Germinal center (tissue), 1 donor: ENCODE data around the gene COL9A3.

Experiments used
- DNase-seq: peaks from one replicate; pipeline ENCODE4 v3.0.0; 2012; ENCODE audit warnings: mixed read lengths, low spot score

Gene COL9A3

DNA sequence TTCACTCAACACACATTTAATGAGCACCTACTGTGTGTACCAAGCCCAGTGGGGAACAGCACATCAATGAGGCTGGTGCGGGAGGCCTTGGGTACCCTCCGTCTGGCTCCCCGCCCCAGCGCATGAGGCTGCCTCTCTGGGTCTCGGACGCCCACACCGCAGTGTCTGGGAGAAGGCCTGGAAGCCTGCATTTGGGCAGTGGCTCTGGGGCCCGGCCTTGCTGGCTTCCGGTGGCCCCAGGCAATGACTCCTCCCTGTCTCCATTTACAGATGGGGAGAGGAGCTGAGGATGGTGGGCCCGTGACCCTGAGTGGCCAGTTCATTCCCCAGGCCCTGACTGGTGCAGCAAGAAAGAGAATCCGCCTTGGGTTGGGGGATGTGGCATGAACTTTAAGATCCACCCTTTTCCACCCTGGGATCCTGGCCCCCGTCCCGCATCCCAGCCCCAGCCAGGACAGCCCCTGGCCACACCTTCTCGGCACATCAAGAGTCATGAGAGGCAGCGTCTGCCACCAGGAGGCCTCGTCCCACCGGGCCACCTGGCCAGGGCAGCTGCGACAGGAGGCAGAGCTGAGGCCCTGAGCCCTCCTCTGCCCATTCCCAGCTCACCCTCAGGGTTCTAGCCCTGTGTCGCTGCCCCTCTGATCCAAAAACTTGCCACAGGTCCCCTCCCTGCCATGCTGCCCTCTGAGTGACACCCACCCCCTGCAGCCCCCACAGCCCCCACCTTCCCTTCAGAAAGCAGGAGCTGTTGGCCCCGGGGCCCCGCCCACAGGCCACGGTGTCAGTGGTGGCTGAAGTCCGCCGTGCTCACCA, 38.0 kb upstream of the COL9A3 start:
- DNase-seq = no peak

DNA sequence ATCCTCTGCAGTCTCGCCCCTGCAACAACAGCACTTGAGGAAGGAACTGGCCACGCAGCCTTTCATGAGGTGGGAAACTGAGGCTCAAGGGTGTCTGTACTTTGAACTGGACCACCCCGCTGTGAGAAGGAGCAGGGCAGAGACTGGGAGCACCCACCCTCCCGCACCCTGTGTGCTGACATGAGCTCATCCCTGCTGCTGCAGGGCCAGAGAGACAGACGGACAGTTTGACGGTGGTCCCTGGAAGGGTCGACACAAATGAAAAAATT, 37.5 kb upstream of the COL9A3 start:
- DNase-seq = no peak

- DNase-seq = no peak
Measured at GRCh38 chr20:62780204-62780603, 36.6 kb upstream of the COL9A3 start.

GRCh38 chr20:62780696-62781095, 36.2 kb upstream of the COL9A3 start:
- no peak for DNase-seq

GRCh38 chr20:62782149-62782892, 34.5 kb upstream of the COL9A3 start:
- DNase-seq = no peak

GRCh38 chr20:62782893-62783278, 34.0 kb upstream of the COL9A3 start:
- no peak for DNase-seq

- DNase-seq = no peak
Measured at GRCh38 chr20:62784497-62784896, 32.4 kb upstream of the COL9A3 start.

DNA sequence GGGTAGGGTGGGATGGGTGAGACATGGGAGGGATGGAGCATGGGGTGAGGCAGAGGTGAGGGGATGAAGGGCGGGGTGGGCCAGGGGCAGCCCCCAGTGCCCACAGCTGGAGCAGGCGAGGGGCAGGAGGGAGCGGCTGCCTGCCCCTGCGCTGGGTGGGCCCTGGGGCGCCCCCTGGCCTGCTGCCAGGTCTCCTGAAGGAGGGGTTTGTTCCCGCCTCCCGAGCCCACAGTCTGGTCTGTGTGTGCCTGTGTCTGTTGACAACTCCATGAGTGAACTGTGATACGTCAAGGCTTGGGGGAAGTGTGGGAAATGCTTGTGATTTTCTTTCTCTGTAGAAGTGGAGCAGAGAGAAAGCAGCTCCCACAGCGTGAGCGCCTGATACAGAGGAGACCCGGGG, 31.5 kb upstream of the COL9A3 start:
- DNase-seq = no peak

DNA sequence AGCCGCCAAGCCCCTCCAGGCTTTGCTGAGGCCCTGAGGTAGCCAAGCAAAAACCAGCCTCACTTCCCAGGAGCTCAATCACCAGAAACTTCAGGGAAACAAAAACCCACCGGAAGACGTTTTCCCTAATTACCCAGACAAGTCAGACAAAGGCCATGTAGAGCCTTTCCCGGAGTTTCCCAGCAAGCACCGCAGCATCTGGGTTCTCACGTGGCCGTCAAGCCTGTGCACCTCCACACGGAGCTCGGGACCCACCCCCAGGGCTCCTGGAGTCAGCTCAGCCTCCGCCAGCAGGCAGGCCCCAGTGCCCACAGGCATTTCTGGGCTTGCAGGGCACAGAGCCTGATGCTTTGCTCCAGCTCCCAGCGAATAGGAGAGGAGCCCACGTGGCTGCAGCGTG, 30.7 kb upstream of the COL9A3 start:
- no peak for DNase-seq

DNA sequence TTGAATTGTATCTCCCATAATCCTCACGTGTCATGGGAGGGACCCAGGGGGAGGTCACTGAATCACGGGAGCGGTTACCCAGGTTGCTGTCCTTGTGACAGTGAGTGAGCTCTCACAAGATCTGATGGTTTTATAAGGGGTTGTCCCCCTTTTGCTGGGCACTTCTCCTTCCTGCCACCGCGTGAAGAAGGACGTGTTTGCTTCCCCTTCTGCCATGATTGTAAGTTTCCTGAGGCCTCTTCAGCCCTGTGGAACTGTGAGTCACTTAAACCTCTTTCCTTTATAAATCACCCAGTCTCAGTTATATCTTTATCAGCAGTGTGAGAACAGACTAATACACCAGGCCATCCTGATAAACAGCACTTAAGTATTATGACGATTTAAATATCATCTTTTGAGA, 29.5 kb upstream of the COL9A3 start:
- DNase-seq = no peak

DNA sequence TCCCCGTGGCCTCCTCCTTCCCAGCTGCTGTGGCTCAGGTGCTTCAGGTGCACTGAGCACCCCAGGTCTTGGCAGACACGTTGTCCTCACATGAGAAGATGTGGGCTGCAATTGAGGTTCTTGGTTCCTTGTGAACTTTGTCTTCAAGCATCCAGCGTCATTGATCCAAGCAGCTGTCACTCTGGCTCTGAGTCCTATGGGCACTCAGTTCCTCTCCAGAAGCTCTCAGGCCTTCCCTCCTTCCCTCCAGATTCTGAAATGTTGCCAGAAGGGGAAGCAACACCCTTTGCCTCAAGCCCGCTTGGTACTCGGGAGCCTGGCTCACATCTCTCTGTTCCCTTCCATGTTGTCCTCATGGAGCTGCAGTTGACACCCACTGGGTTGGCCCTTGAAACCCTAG, 29.0 kb upstream of the COL9A3 start:
- no peak for DNase-seq

GRCh38 chr20:62788607-62789006, 28.2 kb upstream of the COL9A3 start:
- no peak for DNase-seq

DNA sequence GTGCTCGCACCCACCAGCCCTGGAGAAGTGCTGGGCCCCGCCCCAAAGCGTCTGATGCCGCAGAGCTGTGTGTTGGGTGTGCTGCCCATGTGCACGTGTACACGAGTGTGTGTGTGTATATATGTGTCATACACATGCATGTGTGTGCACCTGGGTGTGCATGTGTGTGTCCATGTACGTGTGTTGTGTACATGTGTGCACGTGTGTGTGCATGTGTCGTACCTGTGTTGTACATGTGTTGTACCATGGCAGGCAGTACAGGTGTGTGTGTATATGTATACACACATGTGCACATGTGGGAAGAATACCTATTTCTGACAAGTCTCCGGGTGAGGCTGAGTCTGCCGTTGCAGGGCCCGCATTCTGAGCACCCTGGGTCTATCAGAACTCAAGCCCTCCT, 26.8 kb upstream of the COL9A3 start:
- DNase-seq = no peak

DNA sequence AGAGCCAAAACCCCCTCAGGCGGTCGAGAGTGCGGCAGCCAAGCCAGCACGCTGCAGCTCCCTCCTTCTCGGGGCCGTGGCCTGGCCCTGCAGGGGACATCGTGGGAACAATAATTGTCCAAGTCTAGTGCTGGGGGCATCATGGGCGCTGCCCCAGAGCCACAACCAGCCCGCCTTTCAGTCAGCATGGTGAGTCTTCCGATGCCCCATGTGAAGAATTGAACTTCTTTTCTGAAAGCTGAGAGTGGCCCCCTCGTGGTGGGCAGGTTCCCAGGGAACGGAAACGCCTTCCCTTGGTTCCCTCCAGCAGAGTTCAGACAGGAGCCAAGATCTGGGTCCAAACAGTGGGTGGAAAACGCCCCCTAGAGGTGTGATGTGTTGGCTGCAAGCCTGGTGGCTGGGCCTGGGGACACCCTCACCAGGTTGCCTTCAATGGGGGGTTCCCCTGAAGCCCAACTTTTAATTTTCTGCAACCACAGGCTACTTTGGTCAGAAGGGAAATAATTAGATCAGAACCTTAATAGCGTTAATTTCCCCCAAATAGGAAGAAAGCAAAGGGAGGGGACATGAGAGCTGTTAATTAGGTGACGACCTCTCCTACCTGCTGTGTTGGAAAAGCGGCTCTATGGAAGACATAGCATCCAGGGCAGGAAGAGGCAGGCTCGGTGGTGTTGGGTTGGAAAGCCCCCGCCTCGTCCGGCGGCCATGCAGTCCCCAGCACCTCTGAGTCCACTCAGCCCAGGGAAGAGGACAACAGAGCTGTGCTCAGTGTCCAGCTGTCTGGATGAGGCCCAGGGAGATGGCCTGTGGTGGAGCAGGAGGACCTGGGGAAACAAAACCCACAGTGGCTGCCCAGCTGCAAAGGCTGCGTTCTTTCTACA, 25.3 kb upstream of the COL9A3 start:
- DNase-seq = peak; percentile 67

DNA sequence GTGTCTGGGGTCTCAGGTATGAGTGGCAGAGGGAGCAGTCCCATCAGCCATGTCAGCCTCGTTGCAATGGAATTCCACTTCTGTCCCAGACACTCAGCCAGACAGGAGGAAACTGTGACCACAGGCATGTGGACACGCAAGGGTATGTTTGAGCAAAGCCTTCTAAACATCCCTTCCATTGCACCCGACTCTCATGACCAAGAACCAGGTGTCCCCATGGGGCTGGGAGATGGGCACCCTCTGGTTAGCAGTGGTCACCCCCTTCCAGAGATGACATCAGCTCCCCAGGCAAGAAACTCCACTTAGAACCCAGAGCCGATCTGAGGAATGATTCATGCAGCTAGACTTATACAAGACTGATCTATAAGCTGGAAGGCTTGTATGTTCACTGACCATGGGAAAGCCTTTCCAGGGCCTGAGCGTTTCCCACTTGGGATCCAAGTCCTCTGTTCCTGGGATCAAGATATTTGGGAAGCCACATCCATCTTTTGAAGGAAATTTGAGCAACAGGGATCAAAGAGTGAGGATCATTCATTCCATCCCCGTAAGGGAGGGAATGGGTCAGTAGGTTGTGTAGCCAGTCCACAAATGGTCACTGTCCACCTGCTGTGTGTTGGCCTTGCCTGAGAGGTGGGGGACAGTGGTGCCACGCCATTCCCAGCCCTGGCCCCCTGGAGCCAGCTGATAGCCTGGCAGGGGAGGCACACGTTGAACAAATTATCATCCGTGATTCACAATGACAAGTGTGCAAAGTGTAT, 24.5 kb upstream of the COL9A3 start:
- DNase-seq = no peak

DNA sequence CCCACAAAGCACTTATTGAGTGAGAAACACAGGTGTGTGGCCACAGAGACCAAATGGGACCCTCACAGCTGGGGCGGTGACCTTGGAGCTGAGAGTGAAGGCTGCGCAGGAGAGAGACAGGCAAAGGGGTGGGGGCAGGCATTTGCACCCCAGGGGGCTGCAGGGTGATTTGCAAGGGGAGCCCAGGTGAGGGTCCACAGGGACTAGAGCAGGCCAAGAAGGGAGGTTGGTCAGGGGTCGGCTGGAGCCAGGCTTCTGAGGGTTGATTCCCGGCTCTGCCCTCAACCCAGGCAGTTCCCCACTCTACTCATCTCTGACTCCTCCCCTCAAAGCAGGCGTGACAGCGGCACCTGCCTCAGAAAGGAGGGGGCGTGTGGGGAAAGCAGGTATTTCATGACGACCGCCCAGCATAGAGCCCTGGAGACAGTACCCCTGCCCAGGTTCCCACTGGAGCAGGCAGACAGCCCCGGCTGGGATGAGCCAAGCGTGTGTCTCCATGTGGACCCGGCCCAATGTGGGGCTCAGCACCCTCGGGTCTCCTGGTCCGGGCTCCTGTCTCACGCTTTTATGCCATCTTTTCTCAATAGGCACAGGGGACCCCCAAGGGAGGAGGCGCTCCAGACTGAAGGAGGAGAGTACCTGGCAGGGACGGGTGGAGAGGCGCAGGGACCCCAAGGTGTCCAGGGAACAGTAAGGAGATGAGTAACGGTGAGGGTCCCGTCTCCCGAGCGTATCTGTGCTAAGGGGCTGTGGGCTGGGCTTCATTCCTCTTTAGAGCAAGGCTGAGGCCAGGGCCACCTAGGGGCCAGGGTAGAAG, 23.7 kb upstream of the COL9A3 start:
- peak; percentile 48 for DNase-seq

DNA sequence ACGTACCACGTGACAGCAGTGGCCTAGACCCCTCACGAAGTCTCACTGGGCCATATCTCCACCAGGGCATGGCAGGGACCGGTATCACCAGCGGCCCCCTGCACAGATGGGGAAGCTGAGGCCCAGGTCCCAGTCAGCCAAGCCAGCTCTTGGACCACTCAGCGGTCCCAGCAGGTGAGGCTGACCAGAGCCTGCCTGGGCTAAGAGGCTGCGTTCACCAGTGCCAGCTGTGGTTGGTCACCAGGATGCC, 23.2 kb upstream of the COL9A3 start:
- no peak for DNase-seq

GRCh38 chr20:62794007-62794724, 22.7 kb upstream of the COL9A3 start:
- peak; percentile 97 for DNase-seq

GRCh38 chr20:62795023-62795761, 21.7 kb upstream of the COL9A3 start:
- peak; percentile 62 for DNase-seq
